Occipital lobe (tissue), 2 donors: ENCODE measurements around the gene SPP2. TPM values are rescaled to one million over a fixed set of nuclear protein-coding genes. Genes with fewer than 3 reads are reported as not detected.

Experiments
- DNase-seq: peaks from one replicate; lab custom pipeline; 2025; lab: John Stamatoyannopoulos, UW
- total RNA-seq: library from RNA; depleted of rRNA; stranded (reverse); fragments of >200 nt; gene quantifications from one replicate; pipeline ENCODE4 v1.2.3, GENCODE V29; 2014

The SPP2 gene
- total RNA-seq, 1 donor from 2014 or later, result not detected

- no peak for DNase-seq
Observed at GRCh38 chr2:234091883-234092282, 41.4 kb downstream of the SPP2 start.

- DNase-seq, result no peak
Observed at GRCh38 chr2:234092344-234092743, 41.8 kb downstream of the SPP2 start.

GRCh38 chr2:234095301-234095700 is 44.8 kb downstream of the SPP2 start:
- no peak for DNase-seq

- DNase-seq, result no peak
Observed at GRCh38 chr2:234096164-234096563, 45.7 kb downstream of the SPP2 start.

GRCh38 chr2:234098681-234099080 is 48.2 kb downstream of the SPP2 start:
- no peak for DNase-seq

GRCh38 chr2:234099266-234099665 is 48.8 kb downstream of the SPP2 start:
- no peak for DNase-seq

GRCh38 chr2:234100686-234101085 is 50.2 kb downstream of the SPP2 start:
- DNase-seq, result no peak

GRCh38 chr2:234102112-234102511 is 51.6 kb downstream of the SPP2 start:
- DNase-seq, result no peak

- DNase-seq, result no peak
Observed at GRCh38 chr2:234107861-234108260, 57.4 kb downstream of the SPP2 start.

GRCh38 chr2:234109321-234109720 is 58.8 kb downstream of the SPP2 start:
- DNase-seq, result no peak

GRCh38 chr2:234110219-234110618 is 59.7 kb downstream of the SPP2 start:
- DNase-seq, result no peak

GRCh38 chr2:234111523-234111922 is 61.0 kb downstream of the SPP2 start:
- DNase-seq, result no peak

- DNase-seq, result no peak
Observed at GRCh38 chr2:234116010-234116409, 65.5 kb downstream of the SPP2 start.

- DNase-seq, result no peak
Observed at GRCh38 chr2:234121999-234122398, 71.5 kb downstream of the SPP2 start.

- DNase-seq, result no peak
Observed at GRCh38 chr2:234125451-234126145, 75.1 kb downstream of the SPP2 start.

GRCh38 chr2:234126146-234126470 is 75.6 kb downstream of the SPP2 start:
- no peak for DNase-seq

Other genes starting within 250 kb of the SPP2 start
- 1.9 TPM for gene HJURP, start 196.2 kb upstream of the SPP2 start, total RNA-seq
- 0.47 TPM for gene TRPM8, start 133.3 kb upstream of the SPP2 start, total RNA-seq